SK-N-SH treated with all-trans-retinoic acid at 6 μM for 48 hours (cell line): ENCODE data around the gene LRP5.

Source experiments
- ATAC-seq: fragments of 200-7000 bp; cut with Tn5 transposase; 3 replicates; pipeline ENCODE4 v1.9.1; 2020; ENCODE audit warnings: mild to moderate bottlenecking, moderate library complexity
- ARNTL ChIP-seq: fragments of 450-650 bp; formaldehyde crosslinking; IDR thresholded peaks from 2 replicates; pipeline ENCODE4 v1.5.0; 2020; ENCODE audit warnings: low read depth, mild to moderate bottlenecking, moderate library complexity, borderline replicate concordance
- BACH2 ChIP-seq: fragments of 250-450 bp; sonication (Bioruptor Pico); IDR thresholded peaks from 2 replicates; pipeline ENCODE4 v1.9.0; 2021; ENCODE audit warnings: mild to moderate bottlenecking, borderline replicate concordance
- CREB5 ChIP-seq: fragments of 250-450 bp; sonication (Bioruptor Pico); IDR thresholded peaks from 2 replicates; pipeline ENCODE4 v1.5.1; 2020; ENCODE audit warnings: low read depth, mild to moderate bottlenecking, moderate library complexity
- CSDC2 ChIP-seq: fragments of 250-450 bp; sonication (Bioruptor Pico); IDR thresholded peaks from 2 replicates; pipeline ENCODE4 v1.5.0; 2020; ENCODE audit warnings: mild to moderate bottlenecking, moderate library complexity
- CSRNP3 ChIP-seq: fragments of 250-450 bp; sonication (Bioruptor Pico); IDR thresholded peaks from 2 replicates; pipeline ENCODE4 v1.5.1; 2021; ENCODE audit warnings: mild to moderate bottlenecking, moderate library complexity
- ESRRG ChIP-seq: fragments of 250-450 bp; sonication (Bioruptor Pico); IDR thresholded peaks from 2 replicates; pipeline ENCODE4 v1.6.1; 2021; ENCODE audit warnings: mild to moderate bottlenecking
- GLIS3 ChIP-seq: fragments of 250-450 bp; sonication (Bioruptor Pico); IDR thresholded peaks from 2 replicates; pipeline ENCODE4 v1.5.0; 2020; ENCODE audit warnings: mild to moderate bottlenecking, moderate library complexity
- ISL1 ChIP-seq: fragments of 250-450 bp; sonication (Bioruptor Pico); IDR thresholded peaks from 2 replicates; pipeline ENCODE4 v2.1.2; 2022; ENCODE audit warnings: mild to moderate bottlenecking, moderate library complexity
- OSR1 ChIP-seq: fragments of 250-450 bp; sonication (Bioruptor Pico); IDR thresholded peaks from 2 replicates; pipeline ENCODE4 v1.8.0; 2022; ENCODE audit warnings: moderate library complexity, mild to moderate bottlenecking, inconsistent platforms
- PPARA ChIP-seq: fragments of 250-450 bp; sonication (Bioruptor Pico); IDR thresholded peaks from 2 replicates; pipeline ENCODE4 v1.5.0; 2020; ENCODE audit warnings: mild to moderate bottlenecking, borderline replicate concordance
- RARB ChIP-seq: fragments of 250-450 bp; sonication (Bioruptor Pico); IDR thresholded peaks from 2 replicates; pipeline ENCODE4 v1.8.0; 2021; ENCODE audit warnings: mild to moderate bottlenecking, moderate library complexity
- SNAI2 ChIP-seq: fragments of 250-450 bp; sonication (Bioruptor Pico); IDR thresholded peaks from 2 replicates; pipeline ENCODE4 v1.5.0; 2020; ENCODE audit warnings: mild to moderate bottlenecking, moderate library complexity
- TCF4 ChIP-seq: fragments of 250-450 bp; sonication (Bioruptor Pico); IDR thresholded peaks from 2 replicates; pipeline ENCODE4 v1.8.0; 2021; ENCODE audit warnings: mild to moderate bottlenecking, moderate library complexity, borderline replicate concordance
- TOX ChIP-seq: fragments of 250-450 bp; sonication (Bioruptor Pico); IDR thresholded peaks from 2 replicates; pipeline ENCODE4 v1.8.0; 2021; ENCODE audit warnings: mild to moderate bottlenecking, moderate library complexity, borderline replicate concordance
- ZC3H10 ChIP-seq: fragments of 250-450 bp; sonication (Bioruptor Pico); IDR thresholded peaks from 2 replicates; pipeline ENCODE4 v1.5.1; 2021; ENCODE audit warnings: mild to moderate bottlenecking, moderate library complexity
- ZFP30 ChIP-seq: fragments of 450-650 bp; formaldehyde crosslinking; IDR thresholded peaks from 2 replicates; pipeline ENCODE4 v1.5.0; 2022; ENCODE audit warnings: mild to moderate bottlenecking, moderate library complexity
- ZNF565 ChIP-seq: fragments of 450-650 bp; formaldehyde crosslinking; conservative IDR thresholded peaks from 2 replicates; pipeline ENCODE4 v1.5.0; 2020; ENCODE audit warnings: low read depth, mild to moderate bottlenecking, moderate library complexity
- ZNF70 ChIP-seq: fragments of 450-650 bp; formaldehyde crosslinking; IDR thresholded peaks from 2 replicates; pipeline ENCODE4 v1.5.0; 2020; ENCODE audit warnings: mild to moderate bottlenecking, moderate library complexity
- TF ChIP-seq, protein P1 (sequence below): fragments of 250-450 bp; sonication (Bioruptor Pico); IDR thresholded peaks from 2 replicates; pipeline ENCODE4 v1.5.0; 2020; ENCODE audit warnings: mild to moderate bottlenecking, moderate library complexity
- TF ChIP-seq, protein P2 (sequence below): fragments of 250-450 bp; sonication (Bioruptor Pico); IDR thresholded peaks from 2 replicates; pipeline ENCODE4 v1.8.0; 2020; ENCODE audit warnings: mild to moderate bottlenecking, moderate library complexity, borderline replicate concordance

Gene LRP5

DNA sequence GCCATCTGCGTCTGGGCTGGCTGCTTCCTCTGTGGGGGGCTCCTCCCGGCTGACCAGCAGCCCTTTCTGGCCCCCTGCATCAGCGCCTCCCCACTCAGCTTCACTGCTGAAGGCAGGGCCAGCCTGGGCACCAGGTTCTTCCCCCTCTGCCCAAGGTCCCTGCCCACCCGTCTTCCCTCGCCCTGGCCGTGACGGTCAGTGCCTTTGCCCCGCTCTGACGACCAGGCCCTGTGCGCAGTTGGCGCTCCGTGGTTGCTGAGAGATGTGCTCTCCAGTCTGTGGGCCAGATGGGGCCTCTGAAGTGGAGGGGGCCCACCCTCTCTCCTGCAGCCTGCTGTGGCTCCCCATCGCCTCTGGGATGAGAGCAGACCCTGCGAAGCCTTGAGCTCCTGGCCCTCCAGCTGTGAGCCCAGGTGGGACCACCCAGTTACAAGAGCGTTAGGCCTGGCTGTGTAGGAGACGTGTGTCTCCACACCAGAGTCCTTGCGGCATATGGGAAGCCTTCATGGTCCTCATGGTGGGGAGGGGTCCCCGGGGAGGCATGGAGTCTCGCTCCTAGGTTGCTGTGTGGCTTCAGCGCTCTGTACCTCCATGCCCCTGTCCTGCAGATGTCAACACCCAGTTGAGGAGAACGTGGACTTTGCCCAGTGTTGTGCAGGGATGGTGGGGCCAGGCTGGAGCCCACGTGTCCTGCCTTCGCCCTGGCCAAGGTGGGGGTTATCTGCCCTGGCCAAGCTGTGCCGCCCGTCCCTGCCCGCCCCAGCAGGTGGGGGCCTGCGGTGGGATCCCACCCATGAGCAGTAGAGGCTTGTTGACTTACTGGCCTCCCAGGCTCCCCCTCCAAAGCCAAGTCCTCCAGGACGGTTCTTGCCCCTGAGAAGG lies 14.2 kb downstream of the LRP5 start:
- TF ChIP-seq CREB5 (CRISPR knock-in tag) (no peak), TOX (CRISPR knock-in tag) (no peak), RARB (CRISPR knock-in tag) (no peak), ZC3H10 (CRISPR knock-in tag) (no peak), ZFP30 (CRISPR knock-in tag) (no peak), ZNF565 (no peak), OSR1 (CRISPR knock-in tag) (no peak), ESRRG (CRISPR knock-in tag) (no peak), ISL1 (no peak), ZNF70 (CRISPR knock-in tag) (no peak), CSRNP3 (CRISPR knock-in tag) (no peak), TCF4 (CRISPR knock-in tag) (no peak), SNAI2 (no peak), GLIS3 (CRISPR knock-in tag) (no peak)
- TF ChIP-seq, protein P1, sequence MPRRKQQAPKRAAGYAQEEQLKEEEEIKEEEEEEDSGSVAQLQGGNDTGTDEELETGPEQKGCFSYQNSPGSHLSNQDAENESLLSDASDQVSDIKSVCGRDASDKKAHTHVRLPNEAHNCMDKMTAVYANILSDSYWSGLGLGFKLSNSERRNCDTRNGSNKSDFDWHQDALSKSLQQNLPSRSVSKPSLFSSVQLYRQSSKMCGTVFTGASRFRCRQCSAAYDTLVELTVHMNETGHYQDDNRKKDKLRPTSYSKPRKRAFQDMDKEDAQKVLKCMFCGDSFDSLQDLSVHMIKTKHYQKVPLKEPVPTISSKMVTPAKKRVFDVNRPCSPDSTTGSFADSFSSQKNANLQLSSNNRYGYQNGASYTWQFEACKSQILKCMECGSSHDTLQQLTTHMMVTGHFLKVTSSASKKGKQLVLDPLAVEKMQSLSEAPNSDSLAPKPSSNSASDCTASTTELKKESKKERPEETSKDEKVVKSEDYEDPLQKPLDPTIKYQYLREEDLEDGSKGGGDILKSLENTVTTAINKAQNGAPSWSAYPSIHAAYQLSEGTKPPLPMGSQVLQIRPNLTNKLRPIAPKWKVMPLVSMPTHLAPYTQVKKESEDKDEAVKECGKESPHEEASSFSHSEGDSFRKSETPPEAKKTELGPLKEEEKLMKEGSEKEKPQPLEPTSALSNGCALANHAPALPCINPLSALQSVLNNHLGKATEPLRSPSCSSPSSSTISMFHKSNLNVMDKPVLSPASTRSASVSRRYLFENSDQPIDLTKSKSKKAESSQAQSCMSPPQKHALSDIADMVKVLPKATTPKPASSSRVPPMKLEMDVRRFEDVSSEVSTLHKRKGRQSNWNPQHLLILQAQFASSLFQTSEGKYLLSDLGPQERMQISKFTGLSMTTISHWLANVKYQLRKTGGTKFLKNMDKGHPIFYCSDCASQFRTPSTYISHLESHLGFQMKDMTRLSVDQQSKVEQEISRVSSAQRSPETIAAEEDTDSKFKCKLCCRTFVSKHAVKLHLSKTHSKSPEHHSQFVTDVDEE, result no peak
- TF ChIP-seq, protein P2, sequence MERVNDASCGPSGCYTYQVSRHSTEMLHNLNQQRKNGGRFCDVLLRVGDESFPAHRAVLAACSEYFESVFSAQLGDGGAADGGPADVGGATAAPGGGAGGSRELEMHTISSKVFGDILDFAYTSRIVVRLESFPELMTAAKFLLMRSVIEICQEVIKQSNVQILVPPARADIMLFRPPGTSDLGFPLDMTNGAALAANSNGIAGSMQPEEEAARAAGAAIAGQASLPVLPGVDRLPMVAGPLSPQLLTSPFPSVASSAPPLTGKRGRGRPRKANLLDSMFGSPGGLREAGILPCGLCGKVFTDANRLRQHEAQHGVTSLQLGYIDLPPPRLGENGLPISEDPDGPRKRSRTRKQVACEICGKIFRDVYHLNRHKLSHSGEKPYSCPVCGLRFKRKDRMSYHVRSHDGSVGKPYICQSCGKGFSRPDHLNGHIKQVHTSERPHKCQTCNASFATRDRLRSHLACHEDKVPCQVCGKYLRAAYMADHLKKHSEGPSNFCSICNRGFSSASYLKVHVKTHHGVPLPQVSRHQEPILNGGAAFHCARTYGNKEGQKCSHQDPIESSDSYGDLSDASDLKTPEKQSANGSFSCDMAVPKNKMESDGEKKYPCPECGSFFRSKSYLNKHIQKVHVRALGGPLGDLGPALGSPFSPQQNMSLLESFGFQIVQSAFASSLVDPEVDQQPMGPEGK (CRISPR knock-in tag), result no peak

DNA sequence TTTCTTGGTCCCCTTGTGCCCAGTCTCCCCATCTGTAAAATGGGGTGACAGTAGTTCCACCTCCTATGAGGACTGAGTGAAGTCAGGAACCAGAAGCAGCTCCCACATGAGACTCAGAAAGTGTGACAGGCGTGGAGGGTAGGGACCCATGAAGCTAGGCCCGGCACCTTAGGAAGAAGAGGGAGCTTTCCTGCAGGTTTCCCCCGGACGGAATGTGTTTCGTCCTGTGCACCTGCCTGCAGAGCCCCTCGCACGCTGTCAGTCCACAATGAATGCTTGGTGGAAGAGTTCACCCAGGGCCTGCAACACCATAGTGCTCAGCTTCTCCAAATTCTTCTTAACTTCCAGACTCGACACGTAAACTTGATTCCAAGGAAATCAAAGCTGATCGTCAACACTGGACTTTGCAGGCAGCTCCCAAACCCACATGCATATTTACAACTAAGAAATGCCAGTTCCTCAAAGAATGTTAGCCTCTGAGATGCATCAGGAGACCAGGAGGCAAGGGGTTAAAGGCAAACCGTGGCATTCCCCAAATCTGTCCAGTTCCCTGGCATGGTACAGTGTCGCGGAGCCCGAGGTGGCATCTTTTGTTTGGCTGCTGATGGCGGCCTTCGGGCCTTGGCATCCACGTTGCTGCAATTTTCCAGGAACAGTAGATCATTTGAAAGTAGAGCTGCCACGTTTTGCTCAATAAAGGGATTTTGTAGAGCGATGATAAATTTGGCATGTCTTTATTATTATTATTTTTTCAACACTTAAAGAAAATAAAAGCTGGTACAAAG lies 15.4 kb downstream of the LRP5 start:
- ATAC-seq, result no peak

More for the DNA sequence above, 14.2 kb downstream of the LRP5 start:
- no peak for ATAC-seq

More for the DNA sequence above, 15.4 kb downstream of the LRP5 start:
- no peak for TF ChIP-seq CSDC2
- TF ChIP-seq SNAI2, result no peak
- no peak for TF ChIP-seq PPARA
- no peak for TF ChIP-seq BACH2 (CRISPR knock-in tag)
- TF ChIP-seq OSR1 (CRISPR knock-in tag), result no peak
- TF ChIP-seq, protein P1, result no peak
- TF ChIP-seq ARNTL (CRISPR knock-in tag), result no peak
- no peak for TF ChIP-seq ZC3H10 (CRISPR knock-in tag)
- TF ChIP-seq, all 23 proteins: peak for 0
